K562 (cell line): Measurements from ENCODE around the gene CD37. TPM values are rescaled to one million over a fixed set of nuclear protein-coding genes. Genes with fewer than 3 reads are reported as not detected.

Experiments used
- CSDE1 ChIP-seq, 2 experiments: fragments of 450-650 bp; IDR thresholded peaks; 2 replicates each; pipeline ENCODE4 v1.6.1; 2016; ENCODE audit warnings: mild to moderate bottlenecking in 1 of 2
- DLX4 ChIP-seq: fragments of 250-450 bp; sonication (Bioruptor Pico); IDR thresholded peaks from 2 replicates; pipeline ENCODE4 v1.6.1; 2021; ENCODE audit warnings: mild to moderate bottlenecking
- DPF2 ChIP-seq: fragments of 450-650 bp; IDR thresholded peaks from 2 replicates; pipeline ENCODE4 v1.6.1; 2016
- E2F3 ChIP-seq: fragments of 250-450 bp; sonication (Bioruptor Pico); IDR thresholded peaks from 2 replicates; pipeline ENCODE4 v1.4.0; 2020; ENCODE audit warnings: mild to moderate bottlenecking
- E2F6 ChIP-seq, 2 experiments: IDR thresholded peaks; 2 replicates each; pipeline ENCODE4 v1.6.1; 2011; ENCODE audit warnings: borderline replicate concordance in 1 of 2, control low read depth in 1 of 2, low read depth in 1 of 2, low read length in 1 of 2, mild to moderate bottlenecking in 1 of 2, mixed read lengths in 1 of 2, moderate library complexity in 1 of 2; ENCODE audit not compliant: insufficient read depth in 1 of 2, insufficient read length in 1 of 2, poor library complexity in 1 of 2, severe bottlenecking in 1 of 2; ENCODE audit errors: extremely low read depth in 1 of 2
- HLTF ChIP-seq: fragments of 450-650 bp; IDR thresholded peaks from 2 replicates; pipeline ENCODE4 v1.6.1; 2016
- KLF6 ChIP-seq: fragments of 250-450 bp; sonication (Bioruptor Pico); IDR thresholded peaks from 2 replicates; pipeline ENCODE4 v1.4.0; 2020; ENCODE audit warnings: mild to moderate bottlenecking, moderate library complexity, borderline replicate concordance
- PHF20 ChIP-seq: fragments of 450-650 bp; IDR thresholded peaks from 2 replicates; pipeline ENCODE4 v1.6.1; 2018; ENCODE audit not compliant: partially characterized antibody
- PREB ChIP-seq: sonication (generic); formaldehyde crosslinking; IDR thresholded peaks from 2 replicates; pipeline ENCODE4 v1.8.1; 2023; ENCODE audit warnings: mild to moderate bottlenecking, missing genetic modification reagents
- ZC3H11A ChIP-seq: IDR thresholded peaks from 2 replicates; pipeline ENCODE4 v1.6.1; 2012; ENCODE audit warnings: low read depth, low read length, improper control_type of control experiment
- ZFX ChIP-seq: sonication (generic); formaldehyde crosslinking; IDR thresholded peaks from 2 replicates; pipeline ENCODE4 v1.8.0; 2022; ENCODE audit warnings: mild to moderate bottlenecking, missing genetic modification reagents, moderate library complexity
- ZNF398 ChIP-seq: fragments of 250-450 bp; sonication (Bioruptor Pico); IDR thresholded peaks from 2 replicates; pipeline ENCODE4 v1.8.0; 2021; ENCODE audit warnings: moderate library complexity, mild to moderate bottlenecking, inconsistent platforms
- ZNF407 ChIP-seq: fragments of 450-650 bp; IDR thresholded peaks from 2 replicates; pipeline ENCODE4 v1.6.1; 2016; ENCODE audit warnings: low read depth
- ZNF431 ChIP-seq: sonication (generic); formaldehyde crosslinking; IDR thresholded peaks from 2 replicates; pipeline ENCODE4 v1.8.0; 2022; ENCODE audit warnings: mild to moderate bottlenecking, missing genetic modification reagents
- ZNF77 ChIP-seq: fragments of 250-450 bp; sonication (Bioruptor Pico); IDR thresholded peaks from 2 replicates; pipeline ENCODE4 v1.5.0; 2020
- polyA plus RNA-seq, 8 experiments: library from polyadenylated mRNA; depleted of rRNA in 4 of 8; stranded (reverse) in 5 of 8; unstranded in 3 of 8; fragments of >200 nt; fragmentation: Nextera tagmentation in 2 of 8; fragmentation: Illumina TruSeq in 1 of 8; extraction: Ambion mirVana in 2 of 8; extraction: Trizol in 1 of 8; gene quantifications; 2 replicates each; pipeline versions ENCODE4 v1.2.1 to v1.2.3, GENCODE V29; 2011 to 2014; ENCODE audit warnings: inconsistent platforms in 1 of 8, missing spikeins in 1 of 8
- total RNA-seq, 7 experiments: library from RNA; depleted of rRNA in 6 of 7; stranded (reverse); fragments of >200 nt in 6 of 7; fragmentation: Illumina TruSeq in 2 of 7; extraction: Trizol in 2 of 7; gene quantifications; 2 replicates each; pipeline versions ENCODE4 v1.2.1 to v1.2.3, GENCODE V29; 2011 to 2021; ENCODE audit warnings: low replicate concordance in 1 of 7

Gene CD37
- total and polyA plus RNA-seq, 9 of the 15 experiments (the other 6 are each of a cell fraction or from before 2014, with no cell fraction given): 2.5 to 19.0 (median 7.4) TPM

GRCh38 chr19:49335071-49335783 lies at the start of gene CD37 (continued):
- peak; percentile 8 to 18 for TF ChIP-seq E2F6 (IDR thresholded peaks at IDR 0.05; ENCODE audit: borderline replicate concordance in 1 of 2, extremely low read depth in 1 of 2, insufficient read depth in 1 of 2, insufficient read length in 1 of 2, low read depth in 1 of 2, low read length in 1 of 2, poor library complexity in 1 of 2, severe bottlenecking in 1 of 2)
- no peak for TF ChIP-seq PREB (CRISPR knock-in tag)
- TF ChIP-seq ZNF77 (CRISPR knock-in tag): no peak
- no peak for TF ChIP-seq HLTF
- no peak for TF ChIP-seq CSDE1 (IDR thresholded peaks at IDR 0.05)
- no peak for TF ChIP-seq KLF6
- TF ChIP-seq ZNF431 (CRISPR knock-in tag): no peak
- 0 out of 2 replicates have a peak, but pooled peaks have one; percentile 29 for TF ChIP-seq DPF2
- no peak for TF ChIP-seq ZNF398 (CRISPR knock-in tag)
- TF ChIP-seq ZFX (CRISPR knock-in tag): peak; percentile 46
- TF ChIP-seq DLX4: no peak
- TF ChIP-seq E2F3 (CRISPR knock-in tag): no peak
- no peak for TF ChIP-seq ZNF407
- TF ChIP-seq ZC3H11A: no peak
- no peak for TF ChIP-seq PHF20
